WTC11 (cell line): ENCODE measurements around the gene BZW1. TPM values are rescaled to one million over a fixed set of nuclear protein-coding genes. Genes with fewer than 3 reads are reported as not detected.

Source experiments
- ATAC-seq: fragments of 200-7000 bp; cut with Tn5 transposase; 2 replicates; pipeline ENCODE4 v1.10.0; 2021; ENCODE audit warnings: mild to moderate bottlenecking, moderate library complexity
- CTCF ChIA-PET: fragments of 300-600 bp; sonication (Branson Sonifier 250); formaldehyde crosslinking; loops from one replicate; lab custom pipeline; 2021; ENCODE audit warnings: antibody characterized with exemption; lab: Charles Lee
- POLR2A ChIA-PET: fragments of 350-600 bp; sonication (Branson Sonifier 250); formaldehyde crosslinking; loops from one replicate; lab custom pipeline; 2021; ENCODE audit warnings: antibody characterized with exemption; lab: Charles Lee
- DNase-seq: peaks from one replicate; pipeline ENCODE4 v3.0.0; 2021; ENCODE audit warnings: low spot score
- H3K27ac Mint-ChIP-seq: 2 replicates; pipeline ENCODE4 v1.8.0; 2021; ENCODE audit warnings: mixed read lengths
- H3K27me3 Mint-ChIP-seq: 2 replicates; pipeline ENCODE4 v1.8.0; 2021; ENCODE audit warnings: low read depth, mild to moderate bottlenecking, moderate library complexity, mixed read lengths
- H3K36me3 Mint-ChIP-seq: 2 replicates; pipeline ENCODE4 v1.8.0; 2021; ENCODE audit warnings: mixed read lengths
- H3K4me1 Mint-ChIP-seq: 2 replicates; pipeline ENCODE4 v1.8.0; 2022; ENCODE audit warnings: mixed read lengths
- H3K4me3 Mint-ChIP-seq: 2 replicates; pipeline ENCODE4 v1.8.0; 2021; ENCODE audit warnings: mild to moderate bottlenecking, moderate library complexity, mixed read lengths
- H3K9me3 Mint-ChIP-seq: 2 replicates; pipeline ENCODE4 v1.8.0; 2021; ENCODE audit warnings: mixed read lengths
- CBFB ChIP-seq: sonication (generic); formaldehyde crosslinking; IDR thresholded peaks from 2 replicates; pipeline ENCODE4 v1.8.1; 2022; ENCODE audit warnings: mild to moderate bottlenecking, low read depth, missing genetic modification reagents
- EMX1 ChIP-seq: fragments of 250-450 bp; sonication (Bioruptor Pico); IDR thresholded peaks from 2 replicates; pipeline ENCODE4 v1.8.0; 2021; ENCODE audit warnings: mild to moderate bottlenecking
- FOXJ3 ChIP-seq: sonication (generic); formaldehyde crosslinking; IDR thresholded peaks from 2 replicates; pipeline ENCODE4 v1.9.0; 2021; ENCODE audit warnings: missing genetic modification reagents, mild to moderate bottlenecking, borderline replicate concordance
- GABPB1 ChIP-seq: sonication (generic); formaldehyde crosslinking; IDR thresholded peaks from 2 replicates; pipeline ENCODE4 v1.8.1; 2023; ENCODE audit warnings: mild to moderate bottlenecking, missing genetic modification reagents
- JAZF1 ChIP-seq: fragments of 250-450 bp; sonication (Bioruptor Pico); IDR thresholded peaks from 2 replicates; pipeline ENCODE4 v1.9.0; 2021; ENCODE audit warnings: moderate library complexity, mild to moderate bottlenecking, inconsistent platforms
- NR1H2 ChIP-seq: sonication (generic); formaldehyde crosslinking; IDR thresholded peaks from 2 replicates; pipeline ENCODE4 v1.9.0; 2021; ENCODE audit warnings: mild to moderate bottlenecking, moderate library complexity, missing genetic modification reagents
- NR3C1 ChIP-seq: sonication (generic); formaldehyde crosslinking; conservative IDR thresholded peaks from 2 replicates; pipeline ENCODE4 v1.8.1; 2023; ENCODE audit warnings: low read depth, mild to moderate bottlenecking, missing genetic modification reagents
- ZNF232 ChIP-seq: sonication (generic); formaldehyde crosslinking; IDR thresholded peaks from 2 replicates; pipeline ENCODE4 v1.8.0; 2022; ENCODE audit warnings: mild to moderate bottlenecking, missing genetic modification reagents
- ZNF317 ChIP-seq: sonication (generic); formaldehyde crosslinking; IDR thresholded peaks from 2 replicates; pipeline ENCODE4 v1.8.1; 2023; ENCODE audit warnings: low read depth, mild to moderate bottlenecking, moderate library complexity, missing genetic modification reagents, borderline replicate concordance
- ZNF396 ChIP-seq: fragments of 250-450 bp; sonication (Bioruptor Pico); IDR thresholded peaks from 2 replicates; pipeline ENCODE4 v1.8.0; 2021; ENCODE audit warnings: mild to moderate bottlenecking, moderate library complexity, borderline replicate concordance
- ZNF416 ChIP-seq: fragments of 250-450 bp; sonication (Bioruptor Pico); IDR thresholded peaks from 2 replicates; pipeline ENCODE4 v1.9.0; 2021; ENCODE audit warnings: mild to moderate bottlenecking, inconsistent platforms
- ZNF423 ChIP-seq: fragments of 250-450 bp; sonication (Bioruptor Pico); IDR thresholded peaks from 2 replicates; pipeline ENCODE4 v2.1.2; 2022; ENCODE audit warnings: mild to moderate bottlenecking, moderate library complexity
- total RNA-seq: library from RNA; stranded (reverse); gene quantifications from 3 replicates; pipeline ENCODE4 v1.2.3, GENCODE V29; 2021
- TF ChIP-seq, protein P1 (sequence below): sonication (generic); formaldehyde crosslinking; IDR thresholded peaks from 2 replicates; pipeline ENCODE4 v1.8.1; 2023; ENCODE audit warnings: mild to moderate bottlenecking, missing genetic modification reagents
- TF ChIP-seq, protein P2 (sequence below): fragments of 250-450 bp; sonication (Bioruptor Pico); IDR thresholded peaks from 2 replicates; pipeline ENCODE4 v1.9.0; 2021; ENCODE audit warnings: mild to moderate bottlenecking, borderline replicate concordance
- TF ChIP-seq, protein P3 (sequence below): sonication (generic); formaldehyde crosslinking; IDR thresholded peaks from 2 replicates; pipeline ENCODE4 v1.8.0; 2023; ENCODE audit warnings: missing genetic modification reagents, mild to moderate bottlenecking, borderline replicate concordance
- TF ChIP-seq, protein P4 (sequence below): sonication (generic); formaldehyde crosslinking; IDR thresholded peaks from 2 replicates; pipeline ENCODE4 v1.8.1; 2023; ENCODE audit warnings: mild to moderate bottlenecking, missing genetic modification reagents
- TF ChIP-seq, protein P5 (sequence below): sonication (generic); formaldehyde crosslinking; conservative IDR thresholded peaks from 2 replicates; pipeline ENCODE4 v1.8.1; 2023; ENCODE audit warnings: mild to moderate bottlenecking, low read depth, missing genetic modification reagents, moderate library complexity
- TF ChIP-seq, protein P6 (sequence below): sonication (generic); formaldehyde crosslinking; IDR thresholded peaks from 2 replicates; pipeline ENCODE4 v1.8.0; 2023; ENCODE audit warnings: missing genetic modification reagents

The BZW1 gene
- total RNA-seq, 1 experiment from 2014 or later: 255 TPM

DNA sequence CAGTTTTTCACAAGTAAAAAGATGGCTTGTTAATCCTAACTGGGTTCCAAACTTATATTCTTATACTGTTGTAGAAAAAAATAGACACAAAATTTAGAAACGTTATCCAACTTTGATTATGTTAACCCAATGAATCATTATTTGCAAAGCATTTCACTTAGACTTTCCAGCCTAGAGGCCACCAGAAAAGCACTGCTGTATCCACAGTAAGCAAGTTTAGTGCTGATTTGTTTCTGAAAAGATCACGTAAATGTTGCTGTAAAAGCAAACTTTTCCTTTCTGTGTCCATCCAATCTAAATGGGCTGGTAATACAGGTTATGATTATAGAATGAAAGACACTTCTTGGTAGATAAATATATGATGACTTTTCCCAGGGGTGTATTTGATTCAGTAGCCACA is 17.6 kb upstream of the BZW1 start (continued):
- TF ChIP-seq, protein P1, sequence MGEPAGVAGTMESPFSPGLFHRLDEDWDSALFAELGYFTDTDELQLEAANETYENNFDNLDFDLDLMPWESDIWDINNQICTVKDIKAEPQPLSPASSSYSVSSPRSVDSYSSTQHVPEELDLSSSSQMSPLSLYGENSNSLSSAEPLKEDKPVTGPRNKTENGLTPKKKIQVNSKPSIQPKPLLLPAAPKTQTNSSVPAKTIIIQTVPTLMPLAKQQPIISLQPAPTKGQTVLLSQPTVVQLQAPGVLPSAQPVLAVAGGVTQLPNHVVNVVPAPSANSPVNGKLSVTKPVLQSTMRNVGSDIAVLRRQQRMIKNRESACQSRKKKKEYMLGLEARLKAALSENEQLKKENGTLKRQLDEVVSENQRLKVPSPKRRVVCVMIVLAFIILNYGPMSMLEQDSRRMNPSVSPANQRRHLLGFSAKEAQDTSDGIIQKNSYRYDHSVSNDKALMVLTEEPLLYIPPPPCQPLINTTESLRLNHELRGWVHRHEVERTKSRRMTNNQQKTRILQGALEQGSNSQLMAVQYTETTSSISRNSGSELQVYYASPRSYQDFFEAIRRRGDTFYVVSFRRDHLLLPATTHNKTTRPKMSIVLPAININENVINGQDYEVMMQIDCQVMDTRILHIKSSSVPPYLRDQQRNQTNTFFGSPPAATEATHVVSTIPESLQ (CRISPR knock-in tag): no peak
- TF ChIP-seq, all 79 proteins: peak for 0

DNA sequence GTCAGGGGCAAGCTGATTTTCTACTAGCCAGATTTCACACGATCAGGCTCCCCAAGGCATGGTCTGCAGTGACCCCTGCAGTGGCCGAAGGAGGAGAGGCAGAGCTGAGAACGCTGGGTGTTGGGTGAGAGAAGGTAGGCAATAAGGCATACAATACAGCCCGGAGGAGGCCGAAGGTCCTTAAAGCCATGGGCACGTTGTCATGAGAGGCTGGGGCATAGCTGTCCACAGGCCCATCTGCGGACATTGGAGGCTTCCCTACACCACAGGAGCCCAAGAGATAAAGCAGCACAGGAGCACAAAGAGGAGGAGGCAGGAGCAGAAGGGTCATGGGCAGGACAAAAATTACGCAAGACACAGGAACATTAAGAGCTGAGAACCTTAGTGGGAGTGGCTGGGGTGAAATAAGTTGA is 16.7 kb upstream of the BZW1 start:
- TF ChIP-seq, protein P2, sequence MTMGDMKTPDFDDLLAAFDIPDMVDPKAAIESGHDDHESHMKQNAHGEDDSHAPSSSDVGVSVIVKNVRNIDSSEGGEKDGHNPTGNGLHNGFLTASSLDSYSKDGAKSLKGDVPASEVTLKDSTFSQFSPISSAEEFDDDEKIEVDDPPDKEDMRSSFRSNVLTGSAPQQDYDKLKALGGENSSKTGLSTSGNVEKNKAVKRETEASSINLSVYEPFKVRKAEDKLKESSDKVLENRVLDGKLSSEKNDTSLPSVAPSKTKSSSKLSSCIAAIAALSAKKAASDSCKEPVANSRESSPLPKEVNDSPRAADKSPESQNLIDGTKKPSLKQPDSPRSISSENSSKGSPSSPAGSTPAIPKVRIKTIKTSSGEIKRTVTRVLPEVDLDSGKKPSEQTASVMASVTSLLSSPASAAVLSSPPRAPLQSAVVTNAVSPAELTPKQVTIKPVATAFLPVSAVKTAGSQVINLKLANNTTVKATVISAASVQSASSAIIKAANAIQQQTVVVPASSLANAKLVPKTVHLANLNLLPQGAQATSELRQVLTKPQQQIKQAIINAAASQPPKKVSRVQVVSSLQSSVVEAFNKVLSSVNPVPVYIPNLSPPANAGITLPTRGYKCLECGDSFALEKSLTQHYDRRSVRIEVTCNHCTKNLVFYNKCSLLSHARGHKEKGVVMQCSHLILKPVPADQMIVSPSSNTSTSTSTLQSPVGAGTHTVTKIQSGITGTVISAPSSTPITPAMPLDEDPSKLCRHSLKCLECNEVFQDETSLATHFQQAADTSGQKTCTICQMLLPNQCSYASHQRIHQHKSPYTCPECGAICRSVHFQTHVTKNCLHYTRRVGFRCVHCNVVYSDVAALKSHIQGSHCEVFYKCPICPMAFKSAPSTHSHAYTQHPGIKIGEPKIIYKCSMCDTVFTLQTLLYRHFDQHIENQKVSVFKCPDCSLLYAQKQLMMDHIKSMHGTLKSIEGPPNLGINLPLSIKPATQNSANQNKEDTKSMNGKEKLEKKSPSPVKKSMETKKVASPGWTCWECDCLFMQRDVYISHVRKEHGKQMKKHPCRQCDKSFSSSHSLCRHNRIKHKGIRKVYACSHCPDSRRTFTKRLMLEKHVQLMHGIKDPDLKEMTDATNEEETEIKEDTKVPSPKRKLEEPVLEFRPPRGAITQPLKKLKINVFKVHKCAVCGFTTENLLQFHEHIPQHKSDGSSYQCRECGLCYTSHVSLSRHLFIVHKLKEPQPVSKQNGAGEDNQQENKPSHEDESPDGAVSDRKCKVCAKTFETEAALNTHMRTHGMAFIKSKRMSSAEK (CRISPR knock-in tag): no peak
- no peak for TF ChIP-seq ZNF416 (CRISPR knock-in tag)
- TF ChIP-seq, protein P3, sequence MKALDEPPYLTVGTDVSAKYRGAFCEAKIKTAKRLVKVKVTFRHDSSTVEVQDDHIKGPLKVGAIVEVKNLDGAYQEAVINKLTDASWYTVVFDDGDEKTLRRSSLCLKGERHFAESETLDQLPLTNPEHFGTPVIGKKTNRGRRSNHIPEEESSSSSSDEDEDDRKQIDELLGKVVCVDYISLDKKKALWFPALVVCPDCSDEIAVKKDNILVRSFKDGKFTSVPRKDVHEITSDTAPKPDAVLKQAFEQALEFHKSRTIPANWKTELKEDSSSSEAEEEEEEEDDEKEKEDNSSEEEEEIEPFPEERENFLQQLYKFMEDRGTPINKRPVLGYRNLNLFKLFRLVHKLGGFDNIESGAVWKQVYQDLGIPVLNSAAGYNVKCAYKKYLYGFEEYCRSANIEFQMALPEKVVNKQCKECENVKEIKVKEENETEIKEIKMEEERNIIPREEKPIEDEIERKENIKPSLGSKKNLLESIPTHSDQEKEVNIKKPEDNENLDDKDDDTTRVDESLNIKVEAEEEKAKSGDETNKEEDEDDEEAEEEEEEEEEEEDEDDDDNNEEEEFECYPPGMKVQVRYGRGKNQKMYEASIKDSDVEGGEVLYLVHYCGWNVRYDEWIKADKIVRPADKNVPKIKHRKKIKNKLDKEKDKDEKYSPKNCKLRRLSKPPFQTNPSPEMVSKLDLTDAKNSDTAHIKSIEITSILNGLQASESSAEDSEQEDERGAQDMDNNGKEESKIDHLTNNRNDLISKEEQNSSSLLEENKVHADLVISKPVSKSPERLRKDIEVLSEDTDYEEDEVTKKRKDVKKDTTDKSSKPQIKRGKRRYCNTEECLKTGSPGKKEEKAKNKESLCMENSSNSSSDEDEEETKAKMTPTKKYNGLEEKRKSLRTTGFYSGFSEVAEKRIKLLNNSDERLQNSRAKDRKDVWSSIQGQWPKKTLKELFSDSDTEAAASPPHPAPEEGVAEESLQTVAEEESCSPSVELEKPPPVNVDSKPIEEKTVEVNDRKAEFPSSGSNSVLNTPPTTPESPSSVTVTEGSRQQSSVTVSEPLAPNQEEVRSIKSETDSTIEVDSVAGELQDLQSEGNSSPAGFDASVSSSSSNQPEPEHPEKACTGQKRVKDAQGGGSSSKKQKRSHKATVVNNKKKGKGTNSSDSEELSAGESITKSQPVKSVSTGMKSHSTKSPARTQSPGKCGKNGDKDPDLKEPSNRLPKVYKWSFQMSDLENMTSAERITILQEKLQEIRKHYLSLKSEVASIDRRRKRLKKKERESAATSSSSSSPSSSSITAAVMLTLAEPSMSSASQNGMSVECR (CRISPR knock-in tag): no peak
- TF ChIP-seq, protein P4, sequence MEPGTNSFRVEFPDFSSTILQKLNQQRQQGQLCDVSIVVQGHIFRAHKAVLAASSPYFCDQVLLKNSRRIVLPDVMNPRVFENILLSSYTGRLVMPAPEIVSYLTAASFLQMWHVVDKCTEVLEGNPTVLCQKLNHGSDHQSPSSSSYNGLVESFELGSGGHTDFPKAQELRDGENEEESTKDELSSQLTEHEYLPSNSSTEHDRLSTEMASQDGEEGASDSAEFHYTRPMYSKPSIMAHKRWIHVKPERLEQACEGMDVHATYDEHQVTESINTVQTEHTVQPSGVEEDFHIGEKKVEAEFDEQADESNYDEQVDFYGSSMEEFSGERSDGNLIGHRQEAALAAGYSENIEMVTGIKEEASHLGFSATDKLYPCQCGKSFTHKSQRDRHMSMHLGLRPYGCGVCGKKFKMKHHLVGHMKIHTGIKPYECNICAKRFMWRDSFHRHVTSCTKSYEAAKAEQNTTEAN (CRISPR knock-in tag): no peak
- no peak for TF ChIP-seq GABPB1 (CRISPR knock-in tag)
- TF ChIP-seq CBFB: no peak
- TF ChIP-seq EMX1 (CRISPR knock-in tag): no peak
- ChIA-PET CTCF (interaction anchor here (0.6 to 1.5 kb wide), 9 partner anchors 16 to 311 kb away, joined by 3 to 21 read pairs (median 3); partner anchors contain the start of gene AOX1), POLR2A (no interaction called here)
- Mint-ChIP-seq H3K27ac (no peak overlapping the region), H3K9me3 (no peaks in the 10 kb centered on the region), H3K27me3 (no peaks in the 10 kb centered on the region), H3K4me3 (no peak overlapping the region), H3K36me3 (no peaks in the 10 kb centered on the region), H3K4me1 (peaks cover 13% of the 10 kb centered on the region)
- ATAC-seq (peak; percentile 74), DNase-seq (peak; percentile 40)

DNA sequence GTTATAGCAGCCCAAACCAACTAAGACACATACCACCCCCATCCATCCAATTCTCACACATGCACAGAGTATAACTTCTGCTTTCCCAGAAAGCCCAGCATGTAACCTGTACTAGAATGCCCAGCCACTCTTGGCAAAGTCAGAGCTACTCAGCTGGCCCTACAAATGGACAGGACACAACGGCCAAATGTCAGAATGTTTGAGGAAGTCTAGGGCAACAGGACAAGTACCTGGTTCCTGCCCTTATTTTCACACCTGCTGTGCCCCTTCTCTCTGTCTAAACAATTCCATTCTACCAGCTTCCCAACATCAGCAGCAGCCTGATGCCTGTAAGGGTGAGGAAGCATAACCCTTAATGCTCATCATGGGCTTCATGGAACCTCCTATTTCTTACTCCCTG is 15.1 kb upstream of the BZW1 start:
- no peaks in the 10 kb centered on the region for H3K36me3 Mint-ChIP-seq
- no peak overlapping the region for H3K27ac Mint-ChIP-seq
- POLR2A ChIA-PET: no interaction called here
- no peak for DNase-seq
- no peaks in the 10 kb centered on the region for H3K27me3 Mint-ChIP-seq
- ATAC-seq: no peak
- CTCF ChIA-PET: interaction anchor here (1.1 kb wide), 1 partner anchor 98 kb away, joined by 3 read pairs; no protein-coding TSS in a partner anchor
- H3K4me3 Mint-ChIP-seq: no peak overlapping the region
- 0 out of 2 replicates have a peak, but pooled peaks cover 2% of the 10 kb centered on the region for H3K4me1 Mint-ChIP-seq
- H3K9me3 Mint-ChIP-seq: peaks cover 2% of the 10 kb centered on the region
- TF ChIP-seq NR3C1 (no peak), NR1H2 (CRISPR knock-in tag) (no peak), ZNF232 (CRISPR knock-in tag) (no peak), ZNF317 (CRISPR knock-in tag) (no peak), FOXJ3 (CRISPR knock-in tag) (no peak), ZNF396 (no peak), ZNF416 (CRISPR knock-in tag) (no peak), JAZF1 (CRISPR knock-in tag) (no peak), ZNF423 (CRISPR knock-in tag) (no peak)
- TF ChIP-seq, protein P5, sequence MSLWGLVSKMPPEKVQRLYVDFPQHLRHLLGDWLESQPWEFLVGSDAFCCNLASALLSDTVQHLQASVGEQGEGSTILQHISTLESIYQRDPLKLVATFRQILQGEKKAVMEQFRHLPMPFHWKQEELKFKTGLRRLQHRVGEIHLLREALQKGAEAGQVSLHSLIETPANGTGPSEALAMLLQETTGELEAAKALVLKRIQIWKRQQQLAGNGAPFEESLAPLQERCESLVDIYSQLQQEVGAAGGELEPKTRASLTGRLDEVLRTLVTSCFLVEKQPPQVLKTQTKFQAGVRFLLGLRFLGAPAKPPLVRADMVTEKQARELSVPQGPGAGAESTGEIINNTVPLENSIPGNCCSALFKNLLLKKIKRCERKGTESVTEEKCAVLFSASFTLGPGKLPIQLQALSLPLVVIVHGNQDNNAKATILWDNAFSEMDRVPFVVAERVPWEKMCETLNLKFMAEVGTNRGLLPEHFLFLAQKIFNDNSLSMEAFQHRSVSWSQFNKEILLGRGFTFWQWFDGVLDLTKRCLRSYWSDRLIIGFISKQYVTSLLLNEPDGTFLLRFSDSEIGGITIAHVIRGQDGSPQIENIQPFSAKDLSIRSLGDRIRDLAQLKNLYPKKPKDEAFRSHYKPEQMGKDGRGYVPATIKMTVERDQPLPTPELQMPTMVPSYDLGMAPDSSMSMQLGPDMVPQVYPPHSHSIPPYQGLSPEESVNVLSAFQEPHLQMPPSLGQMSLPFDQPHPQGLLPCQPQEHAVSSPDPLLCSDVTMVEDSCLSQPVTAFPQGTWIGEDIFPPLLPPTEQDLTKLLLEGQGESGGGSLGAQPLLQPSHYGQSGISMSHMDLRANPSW: no peak
- TF ChIP-seq, protein P6, sequence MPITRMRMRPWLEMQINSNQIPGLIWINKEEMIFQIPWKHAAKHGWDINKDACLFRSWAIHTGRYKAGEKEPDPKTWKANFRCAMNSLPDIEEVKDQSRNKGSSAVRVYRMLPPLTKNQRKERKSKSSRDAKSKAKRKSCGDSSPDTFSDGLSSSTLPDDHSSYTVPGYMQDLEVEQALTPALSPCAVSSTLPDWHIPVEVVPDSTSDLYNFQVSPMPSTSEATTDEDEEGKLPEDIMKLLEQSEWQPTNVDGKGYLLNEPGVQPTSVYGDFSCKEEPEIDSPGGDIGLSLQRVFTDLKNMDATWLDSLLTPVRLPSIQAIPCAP (CRISPR knock-in tag): no peak
